Measurements from ENCODE around the gene PET117.
"Not testable (repeated sequence)": the region's sequence is repeated elsewhere in the genome, so short reads cannot be mapped to it uniquely, and the experiment has no call there.

PET117 gene

GRCh38 chr20:18093388-18093787 lies 44.3 kb upstream of the PET117 start:
- Mint-ChIP-seq H3K9me3 (no peaks in the 10 kb centered on the region), H3K27me3 (ENCODE audit: low read depth) (peaks cover 6% of the 10 kb centered on the region), H3K27ac (no peak overlapping the region), H3K36me3 (ENCODE audit: low read depth) (no peaks in the 10 kb centered on the region), H3K4me1 (no peaks in the 10 kb centered on the region), H3K4me3 (no peak overlapping the region)
- no peak for TF ChIP-seq CTCF (IDR thresholded peaks at IDR 0.05; ENCODE audit: unreplicated experiment in 3 of 3)

- no peak overlapping the region for H3K27ac Mint-ChIP-seq
- H3K4me3 Mint-ChIP-seq = no peak overlapping the region
- TF ChIP-seq CTCF (IDR thresholded peaks at IDR 0.05; ENCODE audit: unreplicated experiment in 3 of 3) = no peak
- no peaks in the 10 kb centered on the region for H3K36me3 Mint-ChIP-seq (ENCODE audit: low read depth)
- no peaks in the 10 kb centered on the region for H3K4me1 Mint-ChIP-seq
- no peaks in the 10 kb centered on the region for H3K9me3 Mint-ChIP-seq
- peaks cover 6% of the 10 kb centered on the region for H3K27me3 Mint-ChIP-seq (ENCODE audit: low read depth)
Observed at GRCh38 chr20:18094191-18094590, 43.5 kb upstream of the PET117 start.

GRCh38 chr20:18100569-18100968 lies 37.1 kb upstream of the PET117 start:
- H3K9me3 Mint-ChIP-seq; H3K27ac Mint-ChIP-seq; H3K4me3 Mint-ChIP-seq; H3K36me3 Mint-ChIP-seq (ENCODE audit: low read depth); H3K4me1 Mint-ChIP-seq; H3K27me3 Mint-ChIP-seq (ENCODE audit: low read depth): not testable (repeated sequence)

- Mint-ChIP-seq H3K27ac (no peak overlapping the region), H3K4me1 (no peaks in the 10 kb centered on the region), H3K4me3 (no peak overlapping the region), H3K9me3 (no peaks in the 10 kb centered on the region), H3K36me3 (ENCODE audit: low read depth) (no peaks in the 10 kb centered on the region), H3K27me3 (ENCODE audit: low read depth) (peaks cover 9% of the 10 kb centered on the region)
- TF ChIP-seq CTCF (IDR thresholded peaks at IDR 0.05; ENCODE audit: unreplicated experiment in 3 of 3) = no peak
Observed at GRCh38 chr20:18101125-18101810, 36.4 kb upstream of the PET117 start.

- no peak for TF ChIP-seq CTCF (IDR thresholded peaks at IDR 0.05; ENCODE audit: unreplicated experiment in 3 of 3)
- Mint-ChIP-seq H3K4me3 (no peak overlapping the region), H3K4me1 (no peaks in the 10 kb centered on the region)
Observed at GRCh38 chr20:18103497-18103896, 34.2 kb upstream of the PET117 start.

GRCh38 chr20:18108326-18108725 lies 29.3 kb upstream of the PET117 start:
- H3K4me3 Mint-ChIP-seq = no peak overlapping the region
- H3K9me3 Mint-ChIP-seq = peaks cover 7% of the 10 kb centered on the region
- peaks cover 2% of the 10 kb centered on the region for H3K27me3 Mint-ChIP-seq (ENCODE audit: low read depth)
- no peak for TF ChIP-seq CTCF (IDR thresholded peaks at IDR 0.05; ENCODE audit: unreplicated experiment in 3 of 3)
- no peaks in the 10 kb centered on the region for H3K36me3 Mint-ChIP-seq (ENCODE audit: low read depth)
- H3K27ac Mint-ChIP-seq = no peak overlapping the region
- no peaks in the 10 kb centered on the region for H3K4me1 Mint-ChIP-seq

More at GRCh38 chr20:18103497-18103896, 34.2 kb upstream of the PET117 start:
- Mint-ChIP-seq H3K27me3 (ENCODE audit: low read depth) (peaks cover 9% of the 10 kb centered on the region), H3K36me3 (ENCODE audit: low read depth) (no peaks in the 10 kb centered on the region), H3K27ac (no peak overlapping the region), H3K9me3 (peaks cover 1% of the 10 kb centered on the region)

GRCh38 chr20:18128574-18128973 lies 9.1 kb upstream of the PET117 start:
- not testable (repeated sequence) for H3K4me1 Mint-ChIP-seq; H3K36me3 Mint-ChIP-seq (ENCODE audit: low read depth); H3K27ac Mint-ChIP-seq; H3K4me3 Mint-ChIP-seq; H3K27me3 Mint-ChIP-seq (ENCODE audit: low read depth)
- H3K9me3 Mint-ChIP-seq = peaks cover 13% of the 10 kb centered on the region

Measured in nephron (organoid).